ENCODE measurements around the gene RTN4.

DNA sequence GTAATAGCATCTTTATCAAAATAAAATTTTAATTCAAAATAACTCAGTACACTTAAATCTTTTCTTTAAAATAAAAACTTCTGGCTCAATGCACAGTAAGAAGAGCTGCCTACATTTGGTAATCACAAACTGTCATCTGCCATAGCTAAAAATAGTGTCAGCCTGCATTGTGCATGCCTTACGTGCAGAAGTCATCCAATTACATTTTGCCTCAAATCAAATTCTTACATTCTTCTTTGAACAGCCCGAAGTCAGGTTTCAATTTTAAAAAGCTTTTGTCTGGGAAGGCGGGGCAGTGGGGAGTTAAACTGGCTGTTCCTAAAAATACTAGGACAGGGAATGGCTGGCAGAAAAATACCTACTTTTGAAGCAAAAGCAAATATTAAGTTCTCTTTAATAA, 51.1 kb downstream of the RTN4 start:
- TF ChIP-seq, protein P1, sequence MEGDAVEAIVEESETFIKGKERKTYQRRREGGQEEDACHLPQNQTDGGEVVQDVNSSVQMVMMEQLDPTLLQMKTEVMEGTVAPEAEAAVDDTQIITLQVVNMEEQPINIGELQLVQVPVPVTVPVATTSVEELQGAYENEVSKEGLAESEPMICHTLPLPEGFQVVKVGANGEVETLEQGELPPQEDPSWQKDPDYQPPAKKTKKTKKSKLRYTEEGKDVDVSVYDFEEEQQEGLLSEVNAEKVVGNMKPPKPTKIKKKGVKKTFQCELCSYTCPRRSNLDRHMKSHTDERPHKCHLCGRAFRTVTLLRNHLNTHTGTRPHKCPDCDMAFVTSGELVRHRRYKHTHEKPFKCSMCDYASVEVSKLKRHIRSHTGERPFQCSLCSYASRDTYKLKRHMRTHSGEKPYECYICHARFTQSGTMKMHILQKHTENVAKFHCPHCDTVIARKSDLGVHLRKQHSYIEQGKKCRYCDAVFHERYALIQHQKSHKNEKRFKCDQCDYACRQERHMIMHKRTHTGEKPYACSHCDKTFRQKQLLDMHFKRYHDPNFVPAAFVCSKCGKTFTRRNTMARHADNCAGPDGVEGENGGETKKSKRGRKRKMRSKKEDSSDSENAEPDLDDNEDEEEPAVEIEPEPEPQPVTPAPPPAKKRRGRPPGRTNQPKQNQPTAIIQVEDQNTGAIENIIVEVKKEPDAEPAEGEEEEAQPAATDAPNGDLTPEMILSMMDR (IDR thresholded peaks at IDR 0.05), result no peak
- TF ChIP-seq POLR2A (IDR thresholded peaks at IDR 0.05), result no peak
- no peak for TF ChIP-seq POLR2AphosphoS5 (IDR thresholded peaks at IDR 0.05)
- no peak for TF ChIP-seq EP300 (IDR thresholded peaks at IDR 0.05)
